Left lung (tissue), 10 donors: ENCODE results near the gene OAT. TPM values are rescaled to one million over a fixed set of nuclear protein-coding genes. Genes with fewer than 3 reads are reported as not detected.

Experiments
- ATAC-seq: fragments of 200-7000 bp; cut with Tn5 transposase; one replicate; pipeline ENCODE4 v1.9.1; 2020; ENCODE audit warnings: moderate library complexity
- DNase-seq, 4 donors: peaks; one replicate each; pipeline ENCODE4 v3.0.0-alpha.2; 2013 to 2020
- H3K27ac ChIP-seq, 2 donors: fragments of 200-600 bp; sonication (generic) in 1 of 2; one replicate each; pipeline versions ENCODE4 v1.5.0 to v1.8.0; 2020 to 2021
- H3K27me3 ChIP-seq, 2 donors: fragments of 200-600 bp; sonication (generic) in 1 of 2; one replicate each; pipeline versions ENCODE4 v1.5.0 to v1.8.0; 2020 to 2021
- H3K36me3 ChIP-seq, 2 donors: fragments of 200-600 bp; sonication (generic) in 1 of 2; one replicate each; pipeline versions ENCODE4 v1.5.0 to v1.8.0; 2020 to 2021
- H3K4me1 ChIP-seq, 2 donors: fragments of 200-600 bp; one replicate each; pipeline ENCODE4 v1.8.0; 2021
- H3K4me3 ChIP-seq, 2 donors: fragments of 200-600 bp; sonication (generic) in 1 of 2; one replicate each; pipeline versions ENCODE4 v1.5.0 to v1.8.0; 2020 to 2021; ENCODE audit warnings: mild to moderate bottlenecking in 1 of 2
- H3K9me3 ChIP-seq, 2 donors: fragments of 200-600 bp; sonication (generic) in 1 of 2; one replicate each; pipeline versions ENCODE4 v1.5.0 to v1.8.0; 2020 to 2021
- CTCF ChIP-seq, 2 donors: fragments of 200-600 bp; sonication (generic) in 1 of 2; IDR thresholded peaks; one replicate each; pipeline versions ENCODE4 v1.5.0 to v1.8.0; 2021; ENCODE audit warnings: antibody characterized with exemption in 2 of 2
- intact Hi-C, 2 donors: fragments of 100-400 bp; cut with DNase I; formaldehyde crosslinking; loops; one replicate each; pipeline versions ENCODE4 v1.11.2 to v1.14.2; 2022
- polyA plus RNA-seq, 6 donors: library from polyadenylated mRNA; unstranded; fragments of 120-200 nt; gene quantifications; one replicate each; pipeline ENCODE4 v1.2.1, GENCODE V29; 2013; ENCODE audit not compliant: insufficient read length in 6 of 6
- total RNA-seq, 2 donors: library from RNA; stranded (reverse); fragmentation: NEBNext Ultra II Directional; extraction: Animal tissue kit (Norgen Biotek cat#: 25700); gene quantifications; one replicate each; pipeline ENCODE4 v1.2.1, GENCODE V29; 2021
- donor health status: DM: no; HTN: yes; CAD: no.
- donor health status: DM: no; HTN: no; CAD: no.

OAT gene
- total and polyA plus RNA-seq, 8 donors = 64.0 to 91.1 (median 84.9) TPM

GRCh38 chr10:124388823-124389612 is 29.7 kb downstream of the OAT start:
- Histone ChIP-seq H3K4me1 (peaks cover 4 to 15% of the 10 kb centered on the region in 2 donors), H3K27ac (peak overlapping the region in 1 of 2 donors; percentile 48), H3K4me3 (peak overlapping the region; percentile 30 to 49), H3K9me3 (no peaks in the 10 kb centered on the region), H3K36me3 (no peaks in the 10 kb centered on the region), H3K27me3 (peaks cover 0 to 13% of the 10 kb centered on the region in 2 donors)
- peak; percentile 91 to 98 for TF ChIP-seq CTCF (IDR thresholded peaks at IDR 0.05)
- intact Hi-C loops = loop anchor here in 1 of 2 donors (5.0 kb wide), 1 partner anchor 387 kb away; no protein-coding TSS in a partner anchor
- DNase-seq (peak; percentile 86 to 99 (median 93)), ATAC-seq (peak; percentile 100)

GRCh38 chr10:124388476-124388822 is 30.3 kb downstream of the OAT start:
- Histone ChIP-seq H3K4me1 (peaks cover 4 to 15% of the 10 kb centered on the region in 2 donors), H3K4me3 (peak overlapping the region; percentile 30 to 49), H3K9me3 (no peaks in the 10 kb centered on the region), H3K27me3 (peaks cover 0 to 13% of the 10 kb centered on the region in 2 donors), H3K27ac (no peak overlapping the region), H3K36me3 (no peaks in the 10 kb centered on the region)
- DNase-seq (no peak), ATAC-seq (peak; percentile 3)
- TF ChIP-seq CTCF (IDR thresholded peaks at IDR 0.05) = no peak
- intact Hi-C loops = loop anchor here in 1 of 2 donors (5.0 kb wide), 1 partner anchor 386 kb away; no protein-coding TSS in a partner anchor

- H3K9me3 ChIP-seq = no peaks in the 10 kb centered on the region
- peaks cover 4 to 15% of the 10 kb centered on the region in 2 donors for H3K4me1 ChIP-seq
- DNase-seq (no peak), ATAC-seq (no peak)
- H3K36me3 ChIP-seq = no peaks in the 10 kb centered on the region
- intact Hi-C loops = loop anchor here in 1 of 2 donors (5.0 kb wide), 1 partner anchor 385 kb away; no protein-coding TSS in a partner anchor
- H3K27me3 ChIP-seq = peaks cover 0 to 22% of the 10 kb centered on the region in 2 donors
- no peak overlapping the region for H3K27ac ChIP-seq
- TF ChIP-seq CTCF (IDR thresholded peaks at IDR 0.05) = no peak
- H3K4me3 ChIP-seq = no peak overlapping the region
Observed at GRCh38 chr10:124387078-124387874, 31.4 kb downstream of the OAT start.

GRCh38 chr10:124386186-124387077 is 32.3 kb downstream of the OAT start:
- TF ChIP-seq CTCF (IDR thresholded peaks at IDR 0.05) = no peak
- ATAC-seq = no peak
- DNase-seq = no peak
- Histone ChIP-seq H3K36me3 (no peaks in the 10 kb centered on the region), H3K4me3 (no peak overlapping the region), H3K9me3 (no peaks in the 10 kb centered on the region), H3K27ac (no peak overlapping the region), H3K4me1 (peaks cover 4 to 15% of the 10 kb centered on the region in 2 donors), H3K27me3 (peaks cover 0 to 30% of the 10 kb centered on the region in 2 donors)
- intact Hi-C loops = loop anchor here in 1 of 2 donors (5.0 kb wide), 1 partner anchor 384 kb away; no protein-coding TSS in a partner anchor
